Measurements from ENCODE around the gene TBC1D16. TPM values are rescaled to one million over a fixed set of nuclear protein-coding genes. Genes with fewer than 3 reads are reported as not detected.

The TBC1D16 gene
- total RNA-seq, 1 donor from 2014 or later = 21.2 TPM

GRCh38 chr17:79991140-79991923 lies 44.3 kb downstream of the TBC1D16 start:
- Histone ChIP-seq H3K4me3 (peak overlapping the region; percentile 53), H3F3A (ENCODE audit: low read depth) (no peaks in the 10 kb centered on the region), H3K4me1 (peaks cover 31% of the 10 kb centered on the region), H3K4me2 (peak overlapping the region; percentile 94), H4K20me1 (ENCODE audit: low read depth) (peaks cover 68% of the 10 kb centered on the region), H3K27ac (no peak overlapping the region), H3K9me3 (ENCODE audit: low read depth) (no peaks in the 10 kb centered on the region), H2AFZ (replicated peaks) (peak overlapping the region; percentile 52), H3K36me3 (no peaks in the 10 kb centered on the region), H3K9ac (no peak overlapping the region), H3K27me3 (peaks cover 11% of the 10 kb centered on the region), H3K79me2 (ENCODE audit: low read depth) (peaks cover 9% of the 10 kb centered on the region)
- TF ChIP-seq EZH2phosphoT487 (IDR thresholded peaks at IDR 0.05) (no peak), CTCF (IDR thresholded peaks at IDR 0.05) (peak; percentile 61)
- H3K36me3 Mint-ChIP-seq = peaks cover 5% of the 10 kb centered on the region
- peaks cover 50% of the 10 kb centered on the region for H3K4me1 Mint-ChIP-seq
- H3K9me3 Mint-ChIP-seq = no peaks in the 10 kb centered on the region
- peaks cover 5% of the 10 kb centered on the region for H3K27me3 Mint-ChIP-seq (ENCODE audit: insufficient read depth, low read depth)
- H3K27ac Mint-ChIP-seq = no peak overlapping the region
- peak overlapping the region; percentile 29 for H3K4me3 Mint-ChIP-seq
- peak; percentile 91 for DNase-seq (ENCODE audit: low spot score)

DNA sequence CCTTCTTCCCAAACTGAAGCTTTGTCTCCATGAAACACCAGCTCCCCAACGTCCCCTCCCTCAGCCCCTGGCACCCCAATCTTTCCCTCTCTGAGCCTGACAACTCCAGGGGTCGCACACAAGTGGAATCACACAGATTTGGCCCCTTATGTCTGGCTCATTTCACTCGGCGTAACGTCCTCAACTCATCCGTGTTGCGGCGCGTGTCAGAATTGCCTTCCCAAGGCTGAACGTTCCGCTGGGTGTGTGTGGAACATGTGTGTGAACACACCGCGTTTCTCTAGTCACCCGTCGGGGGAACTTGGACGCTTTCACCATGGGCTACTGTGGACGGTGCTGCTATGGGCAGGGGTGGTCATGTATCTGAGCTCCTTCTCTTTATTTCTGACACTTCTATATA lies 45.0 kb downstream of the TBC1D16 start:
- Histone ChIP-seq H3K9ac (no peak overlapping the region), H3K4me2 (no peak overlapping the region), H3K4me1 (peaks cover 31% of the 10 kb centered on the region), H3K9me3 (ENCODE audit: low read depth) (no peaks in the 10 kb centered on the region), H3F3A (ENCODE audit: low read depth) (no peaks in the 10 kb centered on the region), H3K27ac (no peak overlapping the region), H3K36me3 (no peaks in the 10 kb centered on the region), H2AFZ (replicated peaks) (no peak overlapping the region), H4K20me1 (ENCODE audit: low read depth) (peaks cover 73% of the 10 kb centered on the region), H3K4me3 (no peak overlapping the region), H3K79me2 (ENCODE audit: low read depth) (peaks cover 9% of the 10 kb centered on the region), H3K27me3 (peaks cover 11% of the 10 kb centered on the region)
- no peak for DNase-seq (ENCODE audit: low spot score)
- no peak for TF ChIP-seq EZH2phosphoT487 (IDR thresholded peaks at IDR 0.05)
- TF ChIP-seq CTCF (IDR thresholded peaks at IDR 0.05) = no peak
- no peak for TF ChIP-seq EZH2 (IDR thresholded peaks at IDR 0.05)
- Mint-ChIP-seq H3K4me1 (peaks cover 56% of the 10 kb centered on the region), H3K27me3 (ENCODE audit: insufficient read depth, low read depth) (peaks cover 5% of the 10 kb centered on the region), H3K4me3 (peak overlapping the region; percentile 29), H3K27ac (no peak overlapping the region), H3K9me3 (no peaks in the 10 kb centered on the region), H3K36me3 (peaks cover 5% of the 10 kb centered on the region)

DNA sequence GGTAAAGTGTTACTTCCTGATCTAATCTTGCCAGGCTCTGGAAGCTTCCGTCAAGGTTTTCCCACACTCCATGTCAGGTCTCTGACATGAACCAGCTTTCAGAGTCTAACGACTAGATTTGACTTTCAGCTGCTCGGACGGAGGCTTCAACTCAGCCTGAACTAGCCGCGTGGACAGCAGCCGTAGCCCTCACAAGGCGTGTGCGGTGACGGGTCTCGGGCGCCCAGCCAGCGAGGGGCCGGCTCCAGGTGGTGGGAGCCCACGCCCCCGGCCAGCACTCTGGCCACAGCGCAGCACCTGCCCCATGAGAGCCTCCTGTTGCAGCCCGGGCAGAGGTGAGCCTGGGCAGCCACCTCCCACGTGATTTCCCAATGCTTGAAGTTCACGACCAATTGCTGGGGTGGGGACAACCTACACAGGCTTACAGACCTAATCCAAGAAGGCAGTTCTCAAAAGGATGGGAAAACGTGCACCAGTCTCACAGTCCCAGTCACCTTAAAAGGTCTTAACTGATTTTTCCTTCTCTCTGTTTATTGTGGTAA lies 45.5 kb downstream of the TBC1D16 start:
- peaks cover 59% of the 10 kb centered on the region for H3K4me1 Mint-ChIP-seq
- H3K9me3 ChIP-seq (ENCODE audit: low read depth) = no peaks in the 10 kb centered on the region
- H3K27ac ChIP-seq = no peak overlapping the region
- DNase-seq (ENCODE audit: low spot score) = no peak
- no peaks in the 10 kb centered on the region for H3F3A ChIP-seq (ENCODE audit: low read depth)
- peaks cover 11% of the 10 kb centered on the region for H3K27me3 ChIP-seq
- H3K4me3 ChIP-seq = no peak overlapping the region
- no peak overlapping the region for H3K27ac Mint-ChIP-seq
- peaks cover 78% of the 10 kb centered on the region for H4K20me1 ChIP-seq (ENCODE audit: low read depth)
- H3K36me3 Mint-ChIP-seq = peaks cover 5% of the 10 kb centered on the region
- H3K9ac ChIP-seq = no peak overlapping the region
- peaks cover 3% of the 10 kb centered on the region for H3K27me3 Mint-ChIP-seq (ENCODE audit: insufficient read depth, low read depth)
- no peak overlapping the region for H3K4me2 ChIP-seq
- peaks cover 31% of the 10 kb centered on the region for H3K4me1 ChIP-seq
- H3K9me3 Mint-ChIP-seq = no peaks in the 10 kb centered on the region
- H3K4me3 Mint-ChIP-seq = peak overlapping the region; percentile 29
- H3K36me3 ChIP-seq = no peaks in the 10 kb centered on the region
- H3K79me2 ChIP-seq (ENCODE audit: low read depth) = peaks cover 9% of the 10 kb centered on the region
- H2AFZ ChIP-seq (replicated peaks) = no peak overlapping the region
- TF ChIP-seq CTCF (IDR thresholded peaks at IDR 0.05) (no peak), EZH2 (IDR thresholded peaks at IDR 0.05) (no peak), EZH2phosphoT487 (IDR thresholded peaks at IDR 0.05) (no peak)
